ENCODE data around the gene TAF6. TPM values are rescaled to one million over a fixed set of nuclear protein-coding genes. Genes with fewer than 3 reads are reported as not detected.
A peak's percentile ranks its signal among the peaks of the same experiment; 100 is the strongest.

Gene TAF6
- total and polyA plus RNA-seq, 9 of the 15 experiments (the other 6 are each of a cell fraction or from before 2014, with no cell fraction given) = 0.78 to 78.7 (median 21.3) TPM

DNA sequence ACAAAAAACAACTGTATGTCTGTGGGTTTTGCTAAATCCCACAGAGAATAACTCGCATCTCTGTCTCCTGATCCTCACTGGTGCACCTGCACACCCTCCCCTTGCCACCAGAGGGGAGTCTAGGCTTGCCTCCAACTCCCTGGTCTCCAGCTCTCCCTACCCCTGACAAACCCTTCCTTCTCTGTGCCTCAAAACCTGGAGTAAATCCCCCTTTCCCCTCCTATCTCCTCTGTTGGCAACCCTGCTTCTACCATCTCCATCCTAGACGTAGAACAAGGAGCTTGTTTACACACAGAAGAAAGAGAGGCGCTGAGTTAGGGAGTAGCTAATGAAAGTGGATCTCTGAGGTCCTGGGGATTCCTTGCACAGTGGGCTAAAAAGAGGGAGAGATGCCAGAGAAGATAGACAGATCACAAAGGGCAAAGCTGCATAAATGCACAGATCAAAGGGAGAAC is 13.6 kb upstream of the TAF6 start (continued):
- TF ChIP-seq, protein P1, sequence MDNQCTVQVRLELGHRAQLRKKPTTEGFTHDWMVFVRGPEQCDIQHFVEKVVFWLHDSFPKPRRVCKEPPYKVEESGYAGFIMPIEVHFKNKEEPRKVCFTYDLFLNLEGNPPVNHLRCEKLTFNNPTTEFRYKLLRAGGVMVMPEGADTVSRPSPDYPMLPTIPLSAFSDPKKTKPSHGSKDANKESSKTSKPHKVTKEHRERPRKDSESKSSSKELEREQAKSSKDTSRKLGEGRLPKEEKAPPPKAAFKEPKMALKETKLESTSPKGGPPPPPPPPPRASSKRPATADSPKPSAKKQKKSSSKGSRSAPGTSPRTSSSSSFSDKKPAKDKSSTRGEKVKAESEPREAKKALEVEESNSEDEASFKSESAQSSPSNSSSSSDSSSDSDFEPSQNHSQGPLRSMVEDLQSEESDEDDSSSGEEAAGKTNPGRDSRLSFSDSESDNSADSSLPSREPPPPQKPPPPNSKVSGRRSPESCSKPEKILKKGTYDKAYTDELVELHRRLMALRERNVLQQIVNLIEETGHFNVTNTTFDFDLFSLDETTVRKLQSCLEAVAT (IDR thresholded peaks at IDR 0.05) = peak; percentile 53 to 70; a peak in 2 of 4 replicates
- TF ChIP-seq HDAC3 (IDR thresholded peaks at IDR 0.05; ENCODE audit: borderline replicate concordance, partially characterized antibody) (no peak), CTBP1 (IDR thresholded peaks at IDR 0.05; ENCODE audit: borderline replicate concordance) (peak; percentile 51; the same call in 1 of the 2 replicates), DPF2 (IDR thresholded peaks at IDR 0.05) (peak; percentile 44; the same call in 1 of the 2 replicates), BRD9 (IDR thresholded peaks at IDR 0.05; ENCODE audit: low read depth, partially characterized antibody) (peak; percentile 77), JUN (IDR thresholded peaks at IDR 0.05; ENCODE audit: borderline replicate concordance, low read depth, low read length) (0 out of 2 replicates have a peak, but pooled peaks have one; percentile 33), JUN (CRISPR knock-in tag; IDR thresholded peaks at IDR 0.05; ENCODE audit: borderline replicate concordance) (no peak), ZNF764 (CRISPR knock-in tag; IDR thresholded peaks at IDR 0.05; ENCODE audit: low read depth) (0 out of 2 replicates have a peak, but pooled peaks have one; percentile 50), MTA2 (IDR thresholded peaks at IDR 0.05; ENCODE audit: low read depth) (no peak), MYC (IDR thresholded peaks at IDR 0.05; ENCODE audit: low read depth, low read length) (0 out of 2 replicates have a peak, but pooled peaks have one; percentile 37), MYC (CRISPR knock-in tag; IDR thresholded peaks at IDR 0.05; ENCODE audit: borderline replicate concordance, low read depth) (no peak), ZKSCAN1 (IDR thresholded peaks at IDR 0.05; ENCODE audit: low read depth, low read length) (0 out of 2 replicates have a peak, but pooled peaks have one; percentile 5), BACH1 (tag; IDR thresholded peaks at IDR 0.05) (no peak), SIX5 (IDR thresholded peaks at IDR 0.05; ENCODE audit: borderline replicate concordance in 1 of 2, insufficient read depth in 1 of 2, low read depth in 1 of 2, low read length in 2 of 2) (no peak), JUND (IDR thresholded peaks at IDR 0.05; ENCODE audit: borderline replicate concordance, low read depth, low read length) (peak; percentile 59; the same call in 1 of the 2 replicates), JUND (tag; IDR thresholded peaks at IDR 0.05; ENCODE audit: borderline replicate concordance, low read depth, low read length) (no peak; the same call in 2 of the 3 replicates), ZNF644 (tag; IDR thresholded peaks at IDR 0.05; ENCODE audit: low read depth) (no peak), CBX3 (IDR thresholded peaks at IDR 0.05; ENCODE audit: borderline replicate concordance in 1 of 2, low read length in 2 of 2) (peak in 1 of 2 experiments; percentile 41; a peak in 1 of 3 replicates)
- TF ChIP-seq, protein P2, sequence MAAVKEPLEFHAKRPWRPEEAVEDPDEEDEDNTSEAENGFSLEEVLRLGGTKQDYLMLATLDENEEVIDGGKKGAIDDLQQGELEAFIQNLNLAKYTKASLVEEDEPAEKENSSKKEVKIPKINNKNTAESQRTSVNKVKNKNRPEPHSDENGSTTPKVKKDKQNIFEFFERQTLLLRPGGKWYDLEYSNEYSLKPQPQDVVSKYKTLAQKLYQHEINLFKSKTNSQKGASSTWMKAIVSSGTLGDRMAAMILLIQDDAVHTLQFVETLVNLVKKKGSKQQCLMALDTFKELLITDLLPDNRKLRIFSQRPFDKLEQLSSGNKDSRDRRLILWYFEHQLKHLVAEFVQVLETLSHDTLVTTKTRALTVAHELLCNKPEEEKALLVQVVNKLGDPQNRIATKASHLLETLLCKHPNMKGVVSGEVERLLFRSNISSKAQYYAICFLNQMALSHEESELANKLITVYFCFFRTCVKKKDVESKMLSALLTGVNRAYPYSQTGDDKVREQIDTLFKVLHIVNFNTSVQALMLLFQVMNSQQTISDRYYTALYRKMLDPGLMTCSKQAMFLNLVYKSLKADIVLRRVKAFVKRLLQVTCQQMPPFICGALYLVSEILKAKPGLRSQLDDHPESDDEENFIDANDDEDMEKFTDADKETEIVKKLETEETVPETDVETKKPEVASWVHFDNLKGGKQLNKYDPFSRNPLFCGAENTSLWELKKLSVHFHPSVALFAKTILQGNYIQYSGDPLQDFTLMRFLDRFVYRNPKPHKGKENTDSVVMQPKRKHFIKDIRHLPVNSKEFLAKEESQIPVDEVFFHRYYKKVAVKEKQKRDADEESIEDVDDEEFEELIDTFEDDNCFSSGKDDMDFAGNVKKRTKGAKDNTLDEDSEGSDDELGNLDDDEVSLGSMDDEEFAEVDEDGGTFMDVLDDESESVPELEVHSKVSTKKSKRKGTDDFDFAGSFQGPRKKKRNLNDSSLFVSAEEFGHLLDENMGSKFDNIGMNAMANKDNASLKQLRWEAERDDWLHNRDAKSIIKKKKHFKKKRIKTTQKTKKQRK (IDR thresholded peaks at IDR 0.05; ENCODE audit: borderline replicate concordance, low read depth, low read length) = no peak
- TF ChIP-seq, protein P3, sequence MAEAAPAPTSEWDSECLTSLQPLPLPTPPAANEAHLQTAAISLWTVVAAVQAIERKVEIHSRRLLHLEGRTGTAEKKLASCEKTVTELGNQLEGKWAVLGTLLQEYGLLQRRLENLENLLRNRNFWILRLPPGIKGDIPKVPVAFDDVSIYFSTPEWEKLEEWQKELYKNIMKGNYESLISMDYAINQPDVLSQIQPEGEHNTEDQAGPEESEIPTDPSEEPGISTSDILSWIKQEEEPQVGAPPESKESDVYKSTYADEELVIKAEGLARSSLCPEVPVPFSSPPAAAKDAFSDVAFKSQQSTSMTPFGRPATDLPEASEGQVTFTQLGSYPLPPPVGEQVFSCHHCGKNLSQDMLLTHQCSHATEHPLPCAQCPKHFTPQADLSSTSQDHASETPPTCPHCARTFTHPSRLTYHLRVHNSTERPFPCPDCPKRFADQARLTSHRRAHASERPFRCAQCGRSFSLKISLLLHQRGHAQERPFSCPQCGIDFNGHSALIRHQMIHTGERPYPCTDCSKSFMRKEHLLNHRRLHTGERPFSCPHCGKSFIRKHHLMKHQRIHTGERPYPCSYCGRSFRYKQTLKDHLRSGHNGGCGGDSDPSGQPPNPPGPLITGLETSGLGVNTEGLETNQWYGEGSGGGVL (CRISPR knock-in tag; IDR thresholded peaks at IDR 0.05) = no peak

Measured in K562 (cell line).